GM19238 (cell line): ENCODE measurements around the gene DENND2A.
"Not testable (repeated sequence)": the region's sequence is repeated elsewhere in the genome, so short reads cannot be mapped to it uniquely, and the experiment has no call there.

Source experiments
- DNase-seq: peaks from one replicate; pipeline ENCODE4 v3.0.0; 2011; ENCODE audit warnings: low spot score; ENCODE audit not compliant: insufficient read length

The DENND2A gene

GRCh38 chr7:140673063-140673773 is 32.6 kb upstream of the DENND2A start:
- peak; percentile 64 for DNase-seq

GRCh38 chr7:140672382-140673062 is 31.9 kb upstream of the DENND2A start, which contains the start of gene ADCK2:
TSS of gene ADCK2 (plus strand) at chr7:140672945. CDS start at chr7:140673331, 386 bp downstream.
- peak; percentile 85 for DNase-seq

GRCh38 chr7:140671966-140672365 is 31.4 kb upstream of the DENND2A start:
- no peak for DNase-seq

DNA sequence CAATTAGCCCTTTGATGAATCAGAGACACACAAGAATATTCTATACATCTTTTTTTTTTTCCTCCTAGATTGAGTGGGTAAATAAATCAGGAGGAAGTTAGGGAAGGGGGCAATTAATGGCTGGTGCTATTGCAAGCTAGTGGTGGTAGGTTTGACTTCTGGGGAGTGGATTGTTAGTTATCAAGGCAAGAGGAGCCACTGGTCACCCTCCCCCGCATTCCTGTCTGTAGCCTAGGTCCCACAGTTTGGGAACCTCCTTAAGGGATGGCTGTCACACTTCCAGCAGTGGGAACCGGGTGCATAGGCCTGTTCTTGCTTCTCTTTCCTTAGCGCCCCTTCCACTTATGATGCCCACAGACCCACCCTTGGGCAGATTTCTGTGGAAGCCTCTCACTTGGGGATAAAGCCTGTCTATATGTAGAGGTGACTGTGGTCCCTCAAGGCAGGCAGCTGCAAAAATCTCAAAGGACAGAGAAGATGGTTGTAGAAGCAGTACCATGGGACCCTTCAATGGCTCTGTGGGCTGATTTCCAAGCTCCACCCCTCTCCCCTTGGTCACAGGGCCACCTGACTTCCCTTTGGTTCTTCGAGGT is 29.8 kb upstream of the DENND2A start:
- no peak for DNase-seq

GRCh38 chr7:140669862-140670261 is 29.2 kb upstream of the DENND2A start:
- not testable (repeated sequence) for DNase-seq

GRCh38 chr7:140669352-140669751 is 28.7 kb upstream of the DENND2A start:
- no peak for DNase-seq

DNA sequence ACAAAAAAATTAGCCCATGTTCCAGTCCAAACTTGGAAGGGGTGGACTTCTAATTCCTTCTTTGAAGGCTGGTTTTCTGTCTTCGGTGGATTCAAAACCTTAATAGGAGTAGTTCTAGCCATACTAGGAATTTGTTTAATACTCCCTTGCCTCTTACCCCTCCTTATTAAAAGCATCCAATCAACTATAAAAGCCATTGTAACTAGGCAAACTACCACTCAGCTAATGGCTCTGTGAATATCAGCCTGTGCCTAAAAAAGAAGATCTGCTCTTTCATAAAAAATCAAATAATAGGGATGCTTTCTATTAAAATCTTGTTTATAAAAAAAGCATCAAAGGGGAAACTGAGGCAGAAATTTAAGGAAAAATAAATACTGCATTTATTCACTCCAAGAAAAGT is 28.0 kb upstream of the DENND2A start:
- no peak for DNase-seq

DNA sequence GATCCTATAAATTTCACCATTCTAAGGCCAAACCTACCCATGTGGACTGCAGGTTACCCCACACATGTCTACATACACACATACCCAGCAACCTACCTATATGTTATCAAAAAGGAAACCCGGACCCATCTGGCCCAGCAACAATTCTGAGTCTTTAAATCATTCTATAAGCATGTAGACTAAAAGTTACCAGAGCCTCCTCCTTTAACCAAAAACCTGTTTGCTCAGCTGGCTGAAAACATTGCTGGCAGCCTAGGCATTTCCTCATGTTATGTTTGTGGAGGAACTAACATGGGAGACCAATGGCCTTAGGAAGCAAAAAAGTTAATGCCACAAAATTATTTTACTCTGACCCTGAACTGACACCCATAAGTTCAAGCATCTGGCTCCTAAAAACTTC is 26.9 kb upstream of the DENND2A start:
- DNase-seq, result no peak

DNA sequence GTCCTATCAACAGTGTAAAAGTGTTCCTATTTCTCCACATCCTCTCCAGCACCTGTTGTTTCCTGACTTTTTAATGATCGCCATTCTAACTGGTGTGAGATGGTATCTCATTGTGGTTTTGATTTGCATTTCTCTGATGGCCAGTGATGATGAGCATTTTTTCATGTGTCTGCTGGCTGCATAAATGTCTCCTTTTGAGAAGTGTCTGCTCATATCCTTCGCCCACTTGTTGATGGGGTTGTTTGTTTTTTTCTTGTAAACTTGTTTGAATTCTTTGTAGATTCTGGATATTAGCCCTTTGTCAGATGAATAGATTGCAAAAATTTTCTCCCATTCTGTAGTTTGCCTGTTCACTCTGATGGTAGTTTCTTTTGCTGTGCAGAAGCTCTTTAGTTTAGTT is 22.3 kb upstream of the DENND2A start:
- not testable (repeated sequence) for DNase-seq

- no peak for DNase-seq
These were observed 20.5 kb upstream of the DENND2A start for GRCh38 chr7:140661124-140661523.

- no peak for DNase-seq
These were observed 19.2 kb upstream of the DENND2A start for GRCh38 chr7:140659856-140660255.

DNA sequence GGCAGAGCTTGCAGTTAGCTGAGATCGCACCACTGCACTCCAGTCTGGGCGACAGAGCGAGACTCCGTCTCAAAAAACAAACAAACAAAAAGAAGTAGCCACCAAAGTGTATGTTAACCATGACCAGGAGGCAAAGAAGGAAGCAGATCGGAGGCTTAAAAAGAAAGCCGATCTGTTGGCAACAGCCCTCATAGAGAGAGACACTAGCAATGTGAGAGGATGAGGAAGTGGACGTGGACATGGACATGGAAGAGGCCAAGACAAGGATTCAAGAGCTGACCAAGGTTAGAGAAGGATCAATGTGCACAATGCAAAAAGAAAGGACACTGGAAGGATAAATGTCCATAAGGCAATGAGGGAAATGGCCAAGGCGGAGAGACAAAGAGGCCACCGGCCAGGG is 17.3 kb upstream of the DENND2A start:
- no peak for DNase-seq

DNA sequence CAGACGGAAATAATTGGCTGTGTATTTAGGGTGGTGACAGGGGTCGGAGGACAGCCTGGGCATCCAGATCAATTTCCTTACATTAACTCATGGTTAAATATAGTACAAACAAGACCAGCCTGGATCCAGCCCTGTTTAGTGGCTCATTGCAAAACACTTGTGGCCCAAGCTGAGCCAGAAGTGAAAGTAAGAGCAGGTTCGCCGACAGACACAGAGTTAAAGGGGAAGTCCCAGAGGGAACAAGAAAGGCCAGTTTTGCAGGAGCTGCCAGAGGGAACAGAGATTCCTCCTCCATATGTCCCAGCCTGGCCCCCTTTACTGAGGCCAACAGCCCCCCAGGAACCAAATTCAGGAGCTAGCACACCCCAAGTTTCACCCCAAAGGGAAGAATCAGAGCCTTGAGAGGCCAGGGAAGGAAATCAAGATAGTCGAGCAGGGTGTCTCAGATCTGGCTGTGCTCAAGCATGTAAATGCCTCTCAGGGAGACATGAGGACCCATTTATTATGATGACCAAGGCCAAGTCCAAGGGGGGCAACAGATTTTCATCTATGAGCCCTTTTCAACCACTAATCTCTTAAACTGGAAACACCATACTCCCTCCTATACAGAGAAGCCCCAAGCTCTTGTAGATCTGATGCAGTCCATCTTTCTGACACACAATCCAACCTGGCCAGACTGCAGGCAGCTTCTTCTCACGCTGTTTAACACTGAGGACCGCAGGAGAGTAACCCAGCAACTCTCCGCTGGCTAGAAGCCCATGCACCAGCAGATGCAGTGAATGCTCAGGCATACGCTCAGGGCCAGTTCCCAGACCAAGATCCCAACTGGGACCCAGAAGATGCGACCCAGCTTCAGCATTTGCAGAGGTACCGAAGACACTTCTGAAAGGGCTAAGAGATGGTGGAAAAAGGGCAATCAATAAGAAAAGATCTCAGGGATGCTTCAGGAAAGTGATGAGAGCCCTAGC is 16.2 kb upstream of the DENND2A start:
- peak; percentile 42 for DNase-seq

GRCh38 chr7:140655511-140656408 is 15.1 kb upstream of the DENND2A start:
- DNase-seq, result no peak

- DNase-seq, result no peak
These were observed 14.0 kb upstream of the DENND2A start for GRCh38 chr7:140654661-140655060.

DNA sequence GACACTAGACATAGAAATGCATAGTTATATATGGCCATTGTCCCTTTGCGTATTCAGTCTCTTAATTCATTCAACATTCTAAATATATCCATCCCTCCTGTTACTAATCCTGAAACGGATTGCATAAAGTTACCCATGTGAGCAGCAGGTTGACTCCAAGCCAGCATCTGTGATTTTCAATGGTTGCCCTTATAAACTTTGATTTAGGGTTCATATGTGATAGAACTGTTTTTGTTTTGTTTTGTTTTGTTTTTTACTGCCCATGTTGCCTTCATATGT is 13.4 kb upstream of the DENND2A start:
- DNase-seq, result no peak

DNA sequence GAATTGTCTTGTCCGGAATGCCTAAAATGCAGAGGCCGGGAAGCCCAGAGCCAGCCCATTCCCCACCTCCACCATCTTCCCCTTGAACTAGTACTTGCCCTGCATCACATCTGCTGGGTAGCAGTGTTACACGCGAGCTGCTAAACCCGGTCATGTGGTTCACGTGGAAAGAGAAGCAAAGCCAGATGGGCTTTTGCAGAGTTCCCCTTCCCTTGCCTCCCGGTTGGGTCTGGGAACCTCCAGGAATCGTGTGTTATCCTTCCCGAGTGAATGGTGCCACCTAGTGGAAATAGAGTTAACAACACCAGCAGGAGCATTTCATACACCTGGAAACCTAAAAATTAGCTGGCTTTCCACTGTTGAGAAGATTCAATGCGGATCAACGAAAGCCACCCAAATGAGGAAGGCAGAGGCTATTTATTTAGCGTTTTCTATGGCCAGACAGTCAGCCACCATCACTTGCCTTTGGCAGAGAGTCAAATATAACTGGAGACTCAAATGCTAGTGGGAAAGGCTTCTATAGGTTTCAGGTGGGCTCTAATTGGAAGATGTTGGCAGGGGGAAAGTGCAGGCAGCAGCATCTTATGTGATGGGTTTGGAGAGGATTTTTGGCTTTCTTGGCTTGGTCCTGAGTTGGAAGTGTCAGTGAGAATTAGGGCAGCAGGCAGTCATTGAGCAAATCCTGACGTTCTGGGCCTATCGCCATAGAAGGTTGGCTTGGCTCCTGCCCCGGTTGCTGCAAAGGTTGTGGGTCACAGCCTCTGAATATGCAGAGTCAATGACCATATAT is 12.9 kb upstream of the DENND2A start:
- no peak for DNase-seq

DNA sequence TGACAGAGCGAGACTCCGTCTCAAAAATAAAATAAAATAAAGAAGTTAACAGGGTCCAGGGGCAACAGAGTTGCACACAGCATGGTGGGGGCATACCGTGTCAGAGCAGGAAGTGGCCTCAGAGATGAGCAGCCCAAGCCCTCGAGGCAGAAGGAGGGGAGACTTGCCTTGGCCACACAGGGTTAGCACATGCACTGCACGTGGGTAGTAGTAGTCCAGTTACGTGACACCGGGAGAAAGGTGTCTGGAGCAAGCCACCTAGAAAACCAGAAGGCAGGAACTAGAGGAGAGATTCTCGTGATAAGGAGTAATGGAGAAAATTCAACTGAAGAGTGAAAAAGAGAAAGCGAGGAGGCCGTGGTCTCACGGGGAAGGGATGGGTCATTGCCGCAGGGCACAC is 9.8 kb upstream of the DENND2A start:
- no peak for DNase-seq

- DNase-seq, result no peak
These were observed 9.1 kb upstream of the DENND2A start for GRCh38 chr7:140649556-140650205.
